Measurements from ENCODE around the gene ZNF324. TPM values are rescaled to one million over a fixed set of nuclear protein-coding genes. Genes with fewer than 3 reads are reported as not detected.

The ZNF324 gene
- total and polyA plus RNA-seq, 4 donors = 2.3 to 8.4 (median 5.5) TPM

DNA sequence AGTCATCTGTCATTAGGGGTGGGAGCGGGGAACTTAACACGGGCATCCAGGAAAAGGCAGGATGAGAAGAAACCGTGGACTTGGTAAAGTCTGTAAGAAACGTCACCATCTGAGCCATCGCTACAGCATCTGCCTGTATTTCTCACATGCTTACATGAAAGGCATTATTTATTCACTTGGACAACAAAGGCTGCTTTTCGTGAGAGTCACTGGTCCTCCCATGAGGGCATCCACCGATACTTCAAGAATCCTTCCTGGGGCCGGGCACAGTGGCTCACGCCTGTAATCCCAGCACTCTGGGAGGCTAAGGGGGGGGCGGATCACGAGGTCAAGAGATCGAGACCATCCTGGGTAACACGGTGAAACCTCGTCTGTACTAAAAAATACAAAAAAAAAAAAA lies 25.4 kb downstream of the ZNF324 start (continued):
- TF ChIP-seq JUND (IDR thresholded peaks at IDR 0.05) (no peak), EGR1 (IDR thresholded peaks at IDR 0.05; ENCODE audit: low read depth in 2 of 2) (no peak)

DNA sequence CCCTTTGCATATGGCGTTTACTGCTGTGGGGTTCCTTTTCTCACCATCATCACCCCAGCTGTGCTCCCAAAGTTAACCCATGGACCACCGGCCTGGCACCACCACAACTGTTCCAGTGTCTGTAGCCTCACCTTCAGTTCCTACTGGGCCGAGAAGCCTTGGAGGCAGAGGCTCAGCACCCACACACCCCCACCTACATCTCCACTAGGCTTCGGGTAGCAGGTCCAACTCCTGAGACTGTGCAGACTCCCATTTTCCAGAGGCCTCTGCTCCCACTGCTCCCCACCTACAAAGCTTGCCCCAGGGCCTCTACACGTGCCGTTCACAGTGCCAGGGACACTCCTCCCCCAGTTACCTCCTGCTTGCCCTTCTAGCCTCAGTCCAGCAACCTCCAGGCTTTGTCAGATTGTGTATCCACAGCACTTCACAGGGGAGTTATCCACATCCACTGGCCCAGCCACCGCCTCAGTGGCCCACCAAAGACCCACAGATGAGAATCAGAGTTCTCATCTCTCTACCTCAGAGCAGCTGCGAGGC lies 30.8 kb downstream of the ZNF324 start:
- DNase-seq (ENCODE audit: low spot score) = peak; percentile 33
- Histone ChIP-seq H3K27ac (ENCODE audit: low read depth in 1 of 2, low read length in 2 of 2) (no peak overlapping the region), H3K9me3 (ENCODE audit: control insufficient read depth in 4 of 4, low read length in 3 of 4) (no peaks in the 10 kb centered on the region), H3K36me3 (ENCODE audit: control insufficient read depth in 4 of 4, insufficient read depth in 3 of 4, low read depth in 1 of 4, low read length in 3 of 4) (peaks cover 0 to 3% (median 0%) of the 10 kb centered on the region in 4 donors), H3K9ac (ENCODE audit: low read depth in 1 of 2, low read length in 2 of 2) (no peak overlapping the region), H3K4me1 (ENCODE audit: control insufficient read depth in 4 of 4, insufficient read depth in 4 of 4, low read length in 3 of 4) (peaks cover 6 to 33% (median 16%) of the 10 kb centered on the region in 4 donors), H3K4me3 (ENCODE audit: low read depth in 1 of 3, low read length in 3 of 3) (no peak overlapping the region), H3K27me3 (ENCODE audit: control insufficient read depth in 4 of 4, insufficient read depth in 4 of 4, low read length in 3 of 4) (no peaks in the 10 kb centered on the region)
- no peak for TF ChIP-seq NR2F2 (IDR thresholded peaks at IDR 0.05)
- no peak for TF ChIP-seq YY1 (IDR thresholded peaks at IDR 0.05)
- TF ChIP-seq EGR1 (IDR thresholded peaks at IDR 0.05; ENCODE audit: low read depth in 2 of 2) = no peak
- TF ChIP-seq FOXA1 (IDR thresholded peaks at IDR 0.05) = no peak
- TF ChIP-seq, protein P1, sequence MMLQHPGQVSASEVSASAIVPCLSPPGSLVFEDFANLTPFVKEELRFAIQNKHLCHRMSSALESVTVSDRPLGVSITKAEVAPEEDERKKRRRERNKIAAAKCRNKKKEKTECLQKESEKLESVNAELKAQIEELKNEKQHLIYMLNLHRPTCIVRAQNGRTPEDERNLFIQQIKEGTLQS (IDR thresholded peaks at IDR 0.05) = no peak
- TF ChIP-seq HNF4A (conservative IDR thresholded peaks at IDR 0.05) = no peak
- TF ChIP-seq, protein P2, sequence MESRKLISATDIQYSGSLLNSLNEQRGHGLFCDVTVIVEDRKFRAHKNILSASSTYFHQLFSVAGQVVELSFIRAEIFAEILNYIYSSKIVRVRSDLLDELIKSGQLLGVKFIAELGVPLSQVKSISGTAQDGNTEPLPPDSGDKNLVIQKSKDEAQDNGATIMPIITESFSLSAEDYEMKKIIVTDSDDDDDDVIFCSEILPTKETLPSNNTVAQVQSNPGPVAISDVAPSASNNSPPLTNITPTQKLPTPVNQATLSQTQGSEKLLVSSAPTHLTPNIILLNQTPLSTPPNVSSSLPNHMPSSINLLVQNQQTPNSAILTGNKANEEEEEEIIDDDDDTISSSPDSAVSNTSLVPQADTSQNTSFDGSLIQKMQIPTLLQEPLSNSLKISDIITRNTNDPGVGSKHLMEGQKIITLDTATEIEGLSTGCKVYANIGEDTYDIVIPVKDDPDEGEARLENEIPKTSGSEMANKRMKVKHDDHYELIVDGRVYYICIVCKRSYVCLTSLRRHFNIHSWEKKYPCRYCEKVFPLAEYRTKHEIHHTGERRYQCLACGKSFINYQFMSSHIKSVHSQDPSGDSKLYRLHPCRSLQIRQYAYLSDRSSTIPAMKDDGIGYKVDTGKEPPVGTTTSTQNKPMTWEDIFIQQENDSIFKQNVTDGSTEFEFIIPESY (IDR thresholded peaks at IDR 0.05) = no peak
- no peak for TF ChIP-seq RAD21 (IDR thresholded peaks at IDR 0.05)
- TF ChIP-seq TAF1 (conservative IDR thresholded peaks at IDR 0.05) = no peak
- WGBS = 84% methylated on average over 8 of the region's 8 CpGs

DNA sequence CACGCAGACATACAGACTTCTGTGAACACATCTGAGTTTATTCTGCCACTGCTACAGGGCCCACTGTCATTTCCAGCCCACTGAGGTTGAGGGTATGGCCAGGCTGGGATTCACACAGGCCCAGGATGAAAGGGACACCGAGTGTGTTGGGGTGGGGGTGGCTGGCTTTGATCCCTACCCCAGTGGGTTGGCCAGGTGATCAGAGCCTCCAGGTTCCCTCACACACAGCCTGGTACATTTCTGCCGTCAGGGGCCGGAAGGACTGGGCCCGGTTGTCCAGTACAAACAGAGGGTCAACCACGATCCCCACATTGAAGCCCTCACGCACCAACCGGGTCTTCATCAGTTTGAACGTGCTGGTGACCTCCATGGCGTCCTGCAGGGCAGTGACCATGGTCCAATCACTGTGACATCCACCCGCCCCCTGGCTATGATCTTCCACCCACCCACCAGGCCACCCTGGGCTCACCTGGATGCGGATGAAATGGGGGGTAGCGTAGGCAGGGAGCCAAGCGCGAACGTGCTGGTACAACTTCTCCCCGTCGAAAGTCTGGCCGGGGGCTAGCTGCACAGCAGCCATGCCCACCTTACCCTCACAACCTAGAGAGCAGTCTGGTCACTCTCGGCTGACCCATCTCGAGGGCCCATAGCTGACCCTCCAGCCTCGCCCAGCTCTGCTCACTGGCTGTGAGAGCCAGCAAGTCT lies 31.6 kb downstream of the ZNF324 start:
- H3K4me1 ChIP-seq (ENCODE audit: control insufficient read depth in 4 of 4, insufficient read depth in 4 of 4, low read length in 3 of 4) = peaks cover 6 to 35% (median 16%) of the 10 kb centered on the region in 4 donors
- DNase-seq (ENCODE audit: low spot score) = no peak
- no peaks in the 10 kb centered on the region for H3K27me3 ChIP-seq (ENCODE audit: control insufficient read depth in 4 of 4, insufficient read depth in 4 of 4, low read length in 3 of 4)
- 61% methylated on average over 22 of the region's 22 CpGs for WGBS
- H3K9ac ChIP-seq (ENCODE audit: low read depth in 1 of 2, low read length in 2 of 2) = no peak overlapping the region
- peaks cover 0 to 3% (median 0%) of the 10 kb centered on the region in 4 donors for H3K36me3 ChIP-seq (ENCODE audit: control insufficient read depth in 4 of 4, insufficient read depth in 3 of 4, low read depth in 1 of 4, low read length in 3 of 4)
- peak overlapping the region; percentile 28 to 80 for H3K27ac ChIP-seq (ENCODE audit: low read depth in 1 of 2, low read length in 2 of 2)
- H3K4me3 ChIP-seq (ENCODE audit: low read depth in 1 of 3, low read length in 3 of 3) = peak overlapping the region in 2 of 3 donors; percentile 3
- TF ChIP-seq, protein P3, sequence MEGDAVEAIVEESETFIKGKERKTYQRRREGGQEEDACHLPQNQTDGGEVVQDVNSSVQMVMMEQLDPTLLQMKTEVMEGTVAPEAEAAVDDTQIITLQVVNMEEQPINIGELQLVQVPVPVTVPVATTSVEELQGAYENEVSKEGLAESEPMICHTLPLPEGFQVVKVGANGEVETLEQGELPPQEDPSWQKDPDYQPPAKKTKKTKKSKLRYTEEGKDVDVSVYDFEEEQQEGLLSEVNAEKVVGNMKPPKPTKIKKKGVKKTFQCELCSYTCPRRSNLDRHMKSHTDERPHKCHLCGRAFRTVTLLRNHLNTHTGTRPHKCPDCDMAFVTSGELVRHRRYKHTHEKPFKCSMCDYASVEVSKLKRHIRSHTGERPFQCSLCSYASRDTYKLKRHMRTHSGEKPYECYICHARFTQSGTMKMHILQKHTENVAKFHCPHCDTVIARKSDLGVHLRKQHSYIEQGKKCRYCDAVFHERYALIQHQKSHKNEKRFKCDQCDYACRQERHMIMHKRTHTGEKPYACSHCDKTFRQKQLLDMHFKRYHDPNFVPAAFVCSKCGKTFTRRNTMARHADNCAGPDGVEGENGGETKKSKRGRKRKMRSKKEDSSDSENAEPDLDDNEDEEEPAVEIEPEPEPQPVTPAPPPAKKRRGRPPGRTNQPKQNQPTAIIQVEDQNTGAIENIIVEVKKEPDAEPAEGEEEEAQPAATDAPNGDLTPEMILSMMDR (IDR thresholded peaks at IDR 0.05; ENCODE audit: low read depth, low read length, missing input control) = no peak
- no peak for TF ChIP-seq YY1 (IDR thresholded peaks at IDR 0.05)
- TF ChIP-seq, protein P2 (IDR thresholded peaks at IDR 0.05) = no peak
- TF ChIP-seq, protein P4, sequence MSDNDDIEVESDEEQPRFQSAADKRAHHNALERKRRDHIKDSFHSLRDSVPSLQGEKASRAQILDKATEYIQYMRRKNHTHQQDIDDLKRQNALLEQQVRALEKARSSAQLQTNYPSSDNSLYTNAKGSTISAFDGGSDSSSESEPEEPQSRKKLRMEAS (IDR thresholded peaks at IDR 0.05) = no peak
- no peak for TF ChIP-seq EGR1 (IDR thresholded peaks at IDR 0.05; ENCODE audit: low read depth in 2 of 2)
- TF ChIP-seq, protein P1 (IDR thresholded peaks at IDR 0.05) = no peak
- TF ChIP-seq SP1 (IDR thresholded peaks at IDR 0.05) = no peak
- TF ChIP-seq FOXA2 (IDR thresholded peaks at IDR 0.05) = no peak
- no peak for TF ChIP-seq RAD21 (IDR thresholded peaks at IDR 0.05)
- TF ChIP-seq HNF4G (IDR thresholded peaks at IDR 0.05) = no peak
- no peak for TF ChIP-seq JUND (IDR thresholded peaks at IDR 0.05)
- TF ChIP-seq FOXA1 (IDR thresholded peaks at IDR 0.05) = no peak
- no peak for TF ChIP-seq NR2F2 (IDR thresholded peaks at IDR 0.05)
- TF ChIP-seq GABPA (IDR thresholded peaks at IDR 0.05 in 1 of 2, conservative IDR thresholded peaks at IDR 0.05 in 1 of 2) = no peak
- H3K9me3 ChIP-seq (ENCODE audit: control insufficient read depth in 4 of 4, low read length in 3 of 4) = no peaks in the 10 kb centered on the region

Measured in liver (tissue), 9 donors.